ENCODE results near the gene GPC1.

GPC1 gene

DNA sequence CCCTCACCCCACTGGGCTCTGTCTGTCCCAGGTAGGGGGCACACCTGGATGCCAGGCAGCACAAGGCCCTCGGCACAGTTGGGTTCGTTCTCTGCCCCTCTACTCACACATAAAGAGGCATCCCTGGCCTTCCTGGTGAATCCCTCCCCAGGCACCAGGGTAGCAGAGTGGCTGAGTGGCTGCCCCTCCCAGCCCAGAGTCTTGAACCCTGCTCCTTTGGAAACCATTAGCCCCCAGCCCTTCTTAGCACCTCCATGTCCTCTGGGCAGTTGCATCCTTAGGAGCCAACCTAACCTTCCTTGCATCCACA, 2.0 kb downstream of the GPC1 start:
- H3K36me3 ChIP-seq (ENCODE audit: insufficient read depth, insufficient read length, low read length), result peaks cover 39% of the 10 kb centered on the region
- no peak overlapping the region for H3K4me3 ChIP-seq (ENCODE audit: insufficient read length, low read depth)
- no peak for DNase-seq (ENCODE audit: low read depth, low spot score)
- peaks cover 18% of the 10 kb centered on the region for H3K27me3 ChIP-seq (ENCODE audit: insufficient read depth, insufficient read length)
- TF ChIP-seq ZNF274 (IDR thresholded peaks at IDR 0.05; ENCODE audit: low read depth, low read length) (no peak), SUZ12 (IDR thresholded peaks at IDR 0.05; ENCODE audit: extremely low read depth, insufficient read depth, insufficient read length) (no peak), YY1 (IDR thresholded peaks at IDR 0.05; ENCODE audit: insufficient read depth, insufficient read length) (no peak)
- peaks cover 37% of the 10 kb centered on the region for H3K4me1 ChIP-seq (ENCODE audit: insufficient read depth, insufficient read length)
- no peak overlapping the region for H3K9ac ChIP-seq (ENCODE audit: insufficient read length, low read depth)
- peaks cover 5% of the 10 kb centered on the region; the same call in 1 of the 2 replicates for H3K9me3 ChIP-seq (ENCODE audit: insufficient read depth, low read length)

DNA sequence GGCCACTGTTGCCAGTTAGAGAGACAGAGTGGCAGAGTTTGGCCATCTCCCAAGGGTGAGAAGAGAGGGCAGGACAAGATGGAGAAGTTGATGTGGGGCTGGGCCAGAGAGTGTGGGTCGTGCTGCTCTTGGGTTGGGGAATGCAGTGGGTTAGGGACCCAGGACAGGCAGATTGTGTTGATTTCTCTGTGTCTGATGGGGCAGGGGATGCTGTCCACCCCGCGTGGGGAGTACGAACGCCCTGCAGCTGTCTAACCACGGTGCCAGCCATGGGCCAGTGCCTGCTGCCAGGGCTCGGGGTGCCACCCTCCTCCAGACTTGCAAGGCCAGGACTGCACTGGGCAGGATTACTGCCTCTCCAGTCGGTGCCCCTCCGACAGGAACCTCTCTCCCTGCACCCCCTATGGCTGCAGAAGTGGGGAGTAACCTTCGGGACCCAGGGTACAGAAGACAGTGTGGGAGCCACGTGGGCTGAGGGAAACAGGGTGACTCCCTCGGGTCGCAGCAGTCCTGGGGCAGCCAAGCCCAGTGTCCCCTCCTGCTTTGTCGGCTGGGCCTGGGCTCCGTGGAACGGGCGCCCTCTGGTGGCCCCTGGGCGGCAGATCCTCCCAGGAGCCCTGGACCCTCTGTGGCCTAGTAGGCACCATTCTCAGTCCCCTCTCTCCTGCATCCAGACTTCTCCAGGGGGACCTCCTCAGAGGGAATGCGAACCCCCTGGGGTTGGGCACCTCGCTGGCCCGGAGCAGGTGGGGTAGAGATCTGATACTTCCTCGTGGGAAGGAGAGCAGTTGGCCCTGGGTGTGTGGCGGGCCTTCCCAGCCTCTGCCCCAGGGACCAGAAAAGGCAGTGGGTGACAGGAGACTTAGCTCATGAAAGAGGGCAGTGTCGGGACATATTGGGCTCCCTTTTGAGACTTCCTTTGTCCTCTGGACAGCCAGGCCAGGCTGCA, 2.7 kb downstream of the GPC1 start:
- TF ChIP-seq SUZ12 (IDR thresholded peaks at IDR 0.05; ENCODE audit: extremely low read depth, insufficient read depth, insufficient read length) (no peak), YY1 (IDR thresholded peaks at IDR 0.05; ENCODE audit: insufficient read depth, insufficient read length) (no peak), ZNF274 (IDR thresholded peaks at IDR 0.05; ENCODE audit: low read depth, low read length) (no peak)
- H3K9ac ChIP-seq (ENCODE audit: insufficient read length, low read depth), result peak overlapping the region; percentile 44
- no peak overlapping the region for H3K4me3 ChIP-seq (ENCODE audit: insufficient read length, low read depth)
- peaks cover 43% of the 10 kb centered on the region for H3K36me3 ChIP-seq (ENCODE audit: insufficient read depth, insufficient read length, low read length)
- peaks cover 39% of the 10 kb centered on the region for H3K4me1 ChIP-seq (ENCODE audit: insufficient read depth, insufficient read length)
- DNase-seq (ENCODE audit: low read depth, low spot score), result no peak
- peaks cover 5% of the 10 kb centered on the region; the same call in 1 of the 2 replicates for H3K9me3 ChIP-seq (ENCODE audit: insufficient read depth, low read length)
- H3K27me3 ChIP-seq (ENCODE audit: insufficient read depth, insufficient read length), result peaks cover 18% of the 10 kb centered on the region

DNA sequence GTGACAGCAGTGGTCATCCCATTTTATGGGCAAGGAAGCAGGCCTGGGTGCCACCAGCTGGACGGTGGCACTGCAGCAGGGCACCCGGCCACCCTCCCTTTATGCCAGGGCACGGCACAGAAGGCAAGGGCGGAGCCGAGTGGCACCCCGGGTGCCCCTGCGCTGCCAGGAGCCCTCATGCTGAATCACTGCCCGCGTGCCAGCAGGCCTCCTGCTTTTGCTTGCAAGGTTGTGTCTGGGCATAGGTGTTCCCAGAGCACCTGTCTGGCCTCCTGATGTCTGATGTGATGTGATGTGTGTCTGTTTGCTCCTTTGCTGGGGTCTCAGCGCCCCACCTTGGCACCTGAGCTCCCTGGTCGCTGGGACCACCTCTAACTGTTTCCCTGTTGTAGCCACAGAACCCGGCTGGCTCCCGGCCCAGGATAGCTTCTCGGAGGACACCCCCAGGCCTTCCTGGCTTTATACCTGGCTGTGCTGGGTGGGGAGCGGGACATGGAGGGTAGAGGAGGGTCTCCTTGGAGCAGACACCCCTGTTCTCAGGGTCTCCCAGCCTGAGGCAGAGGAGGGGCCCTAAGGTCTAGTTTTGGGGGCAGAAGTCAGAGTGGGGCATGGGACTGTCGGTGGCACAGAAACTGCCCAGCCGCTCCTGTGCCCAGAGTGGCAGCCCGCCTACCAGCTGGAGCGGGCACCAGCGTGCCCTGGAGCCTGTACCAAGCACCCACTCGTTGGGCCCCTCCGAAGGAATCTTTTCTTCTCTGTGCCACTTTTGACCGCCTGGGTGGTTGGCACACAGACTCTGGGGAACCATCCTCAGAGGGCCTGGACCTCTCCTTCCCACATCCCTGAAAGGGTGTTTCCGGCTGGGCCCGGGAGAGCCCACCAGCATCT, 3.6 kb downstream of the GPC1 start:
- H3K36me3 ChIP-seq (ENCODE audit: insufficient read depth, insufficient read length, low read length), result peaks cover 46% of the 10 kb centered on the region
- H3K4me3 ChIP-seq (ENCODE audit: insufficient read length, low read depth), result no peak overlapping the region
- TF ChIP-seq SUZ12 (IDR thresholded peaks at IDR 0.05; ENCODE audit: extremely low read depth, insufficient read depth, insufficient read length) (no peak), YY1 (IDR thresholded peaks at IDR 0.05; ENCODE audit: insufficient read depth, insufficient read length) (no peak), ZNF274 (IDR thresholded peaks at IDR 0.05; ENCODE audit: low read depth, low read length) (no peak)
- peaks cover 18% of the 10 kb centered on the region for H3K27me3 ChIP-seq (ENCODE audit: insufficient read depth, insufficient read length)
- peaks cover 38% of the 10 kb centered on the region for H3K4me1 ChIP-seq (ENCODE audit: insufficient read depth, insufficient read length)
- peaks cover 5% of the 10 kb centered on the region; the same call in 1 of the 2 replicates for H3K9me3 ChIP-seq (ENCODE audit: insufficient read depth, low read length)
- H3K9ac ChIP-seq (ENCODE audit: insufficient read length, low read depth), result peak overlapping the region; percentile 44
- DNase-seq (ENCODE audit: low read depth, low spot score), result no peak

DNA sequence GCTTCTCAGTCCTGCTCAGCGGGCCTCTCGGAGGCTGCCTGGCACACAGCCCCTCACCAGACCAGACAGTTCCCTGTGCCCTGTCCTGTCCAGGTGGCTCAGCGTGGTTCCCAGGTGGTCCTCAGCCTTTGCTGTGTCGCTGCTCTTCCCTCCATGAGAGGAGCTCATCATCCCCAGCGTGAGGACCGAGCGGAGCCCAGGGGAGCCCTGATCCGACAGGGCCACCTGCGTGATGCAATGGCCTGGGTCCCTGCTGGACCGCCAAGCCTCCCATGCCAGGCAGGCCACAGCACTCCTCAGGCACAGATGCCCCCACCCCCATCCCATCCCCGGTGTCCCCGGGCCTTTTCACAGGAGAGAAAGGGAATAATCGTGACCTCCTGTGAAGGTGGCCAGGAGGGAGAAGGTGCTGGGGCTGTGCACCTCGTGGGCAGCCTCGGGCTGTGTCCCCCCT, 4.3 kb downstream of the GPC1 start:
- no peak overlapping the region for H3K4me3 ChIP-seq (ENCODE audit: insufficient read length, low read depth)
- TF ChIP-seq ZNF274 (IDR thresholded peaks at IDR 0.05; ENCODE audit: low read depth, low read length) (no peak), SUZ12 (IDR thresholded peaks at IDR 0.05; ENCODE audit: extremely low read depth, insufficient read depth, insufficient read length) (no peak), YY1 (IDR thresholded peaks at IDR 0.05; ENCODE audit: insufficient read depth, insufficient read length) (no peak)
- no peak for DNase-seq (ENCODE audit: low read depth, low spot score)
- peaks cover 5% of the 10 kb centered on the region; the same call in 1 of the 2 replicates for H3K9me3 ChIP-seq (ENCODE audit: insufficient read depth, low read length)
- H3K36me3 ChIP-seq (ENCODE audit: insufficient read depth, insufficient read length, low read length), result peaks cover 52% of the 10 kb centered on the region
- H3K27me3 ChIP-seq (ENCODE audit: insufficient read depth, insufficient read length), result peaks cover 18% of the 10 kb centered on the region
- H3K4me1 ChIP-seq (ENCODE audit: insufficient read depth, insufficient read length), result peaks cover 36% of the 10 kb centered on the region
- H3K9ac ChIP-seq (ENCODE audit: insufficient read length, low read depth), result peak overlapping the region; percentile 32

DNA sequence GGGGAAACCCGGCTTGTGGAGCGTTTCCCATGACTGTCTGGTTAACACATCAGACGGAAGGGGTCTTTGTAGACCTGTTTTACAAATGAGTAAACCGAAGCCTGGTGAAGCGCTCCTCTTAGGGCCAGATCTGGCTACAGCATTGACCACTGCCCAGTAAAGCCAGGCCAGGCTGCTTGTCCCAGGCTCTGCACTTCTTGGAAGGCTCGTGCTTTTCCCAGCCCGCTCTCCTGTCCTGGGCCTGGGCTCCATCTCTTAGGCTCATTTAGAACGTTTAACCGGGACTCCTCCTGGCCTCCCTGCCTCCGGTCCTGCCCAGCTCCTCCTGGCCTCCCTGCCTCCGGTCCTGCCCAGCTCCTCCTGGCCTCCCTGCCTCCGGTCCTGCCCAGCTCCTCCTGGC, 4.8 kb downstream of the GPC1 start:
- Histone ChIP-seq H3K36me3 (ENCODE audit: insufficient read depth, insufficient read length, low read length) (peaks cover 57% of the 10 kb centered on the region), H3K27me3 (ENCODE audit: insufficient read depth, insufficient read length) (peaks cover 18% of the 10 kb centered on the region), H3K9me3 (ENCODE audit: insufficient read depth, low read length) (peaks cover 5% of the 10 kb centered on the region; the same call in 1 of the 2 replicates), H3K4me3 (ENCODE audit: insufficient read length, low read depth) (no peak overlapping the region), H3K4me1 (ENCODE audit: insufficient read depth, insufficient read length) (peaks cover 36% of the 10 kb centered on the region), H3K9ac (ENCODE audit: insufficient read length, low read depth) (no peak overlapping the region)
- no peak for TF ChIP-seq ZNF274 (IDR thresholded peaks at IDR 0.05; ENCODE audit: low read depth, low read length)
- no peak for TF ChIP-seq SUZ12 (IDR thresholded peaks at IDR 0.05; ENCODE audit: extremely low read depth, insufficient read depth, insufficient read length)
- TF ChIP-seq YY1 (IDR thresholded peaks at IDR 0.05; ENCODE audit: insufficient read depth, insufficient read length), result no peak
- no peak for DNase-seq (ENCODE audit: low read depth, low spot score)

DNA sequence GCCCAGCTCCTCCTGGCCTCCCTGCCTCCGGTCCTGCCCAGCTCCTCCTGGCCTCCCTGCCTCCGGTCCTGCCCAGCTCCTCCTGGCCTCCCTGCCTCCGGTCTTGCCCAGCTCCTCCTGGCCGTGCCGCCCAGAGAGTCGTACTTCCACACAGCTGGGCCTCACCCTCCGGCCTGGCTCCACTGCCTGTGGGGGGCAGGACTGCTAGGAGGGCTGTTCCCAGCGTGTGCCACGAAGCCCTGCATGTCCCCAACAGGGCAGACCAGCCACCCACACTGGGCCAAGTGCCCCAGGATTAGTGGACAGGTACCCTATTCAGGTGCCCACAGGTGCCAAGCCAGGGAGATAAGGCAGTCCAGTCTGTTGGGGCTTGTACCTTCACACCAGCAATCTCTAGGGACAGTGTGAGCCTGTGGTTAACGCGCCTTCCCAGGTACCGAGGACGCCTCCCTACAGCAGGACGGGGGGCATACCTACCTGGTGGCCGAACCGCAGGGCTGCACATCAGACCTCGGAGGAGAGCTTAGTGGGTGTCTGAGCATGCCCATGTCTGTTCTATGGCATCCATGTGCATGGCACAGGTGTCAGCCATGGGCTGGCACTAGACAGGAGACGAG, 5.3 kb downstream of the GPC1 start:
- no peak for DNase-seq (ENCODE audit: low read depth, low spot score)
- Histone ChIP-seq H3K36me3 (ENCODE audit: insufficient read depth, insufficient read length, low read length) (peaks cover 62% of the 10 kb centered on the region), H3K4me1 (ENCODE audit: insufficient read depth, insufficient read length) (peaks cover 36% of the 10 kb centered on the region), H3K27me3 (ENCODE audit: insufficient read depth, insufficient read length) (peaks cover 18% of the 10 kb centered on the region), H3K4me3 (ENCODE audit: insufficient read length, low read depth) (no peak overlapping the region), H3K9ac (ENCODE audit: insufficient read length, low read depth) (no peak overlapping the region), H3K9me3 (ENCODE audit: insufficient read depth, low read length) (peaks cover 5% of the 10 kb centered on the region; the same call in 1 of the 2 replicates)
- TF ChIP-seq ZNF274 (IDR thresholded peaks at IDR 0.05; ENCODE audit: low read depth, low read length) (no peak), SUZ12 (IDR thresholded peaks at IDR 0.05; ENCODE audit: extremely low read depth, insufficient read depth, insufficient read length) (no peak), YY1 (IDR thresholded peaks at IDR 0.05; ENCODE audit: insufficient read depth, insufficient read length) (no peak)
